Neural crest cell (in vitro differentiated cells): ENCODE results near the gene CLEC11A. TPM values are rescaled to one million over a fixed set of nuclear protein-coding genes. Genes with fewer than 3 reads are reported as not detected.

ENCODE experiments used
- DNase-seq: peaks from one replicate; pipeline ENCODE4 v3.0.0; 2021; ENCODE audit warnings: low read depth, mixed read lengths, low spot score
- H3K27ac Mint-ChIP-seq: one replicate; pipeline ENCODE4 v1.8.0; 2021; ENCODE audit warnings: mild to moderate bottlenecking, mixed read lengths; ENCODE audit not compliant: unreplicated experiment
- H3K27me3 Mint-ChIP-seq: 2 replicates; pipeline ENCODE4 v1.8.0; 2021; ENCODE audit warnings: low read depth, mild to moderate bottlenecking, mixed read lengths
- H3K36me3 Mint-ChIP-seq: 2 replicates; pipeline ENCODE4 v1.8.0; 2021; ENCODE audit warnings: low read depth, mild to moderate bottlenecking, mixed read lengths
- H3K4me1 Mint-ChIP-seq: 2 replicates; pipeline ENCODE4 v1.8.0; 2021; ENCODE audit warnings: mixed read lengths
- H3K4me3 Mint-ChIP-seq: one replicate; pipeline ENCODE4 v1.8.0; 2021; ENCODE audit warnings: mild to moderate bottlenecking, mixed read lengths
- H3K9me3 Mint-ChIP-seq: 2 replicates; pipeline ENCODE4 v1.8.0; 2021; ENCODE audit warnings: mixed read lengths
- CTCF ChIP-seq: fragments of 200-600 bp; sonication (generic); conservative IDR thresholded peaks from 2 replicates; pipeline ENCODE4 v1.5.0; 2021; ENCODE audit warnings: antibody characterized with exemption, mild to moderate bottlenecking
- total RNA-seq: library from RNA; stranded (reverse); gene quantifications from 2 replicates; pipeline ENCODE4 v1.2.1, GENCODE V29; 2021

CLEC11A gene
- total RNA-seq, 1 donor from 2014 or later, result 7.9 TPM

- Mint-ChIP-seq H3K36me3 (no peaks in the 10 kb centered on the region), H3K4me3 (peak overlapping the region; percentile 85), H3K27ac (no peak overlapping the region), H3K27me3 (peaks cover 41% of the 10 kb centered on the region), H3K9me3 (no peaks in the 10 kb centered on the region), H3K4me1 (peaks cover 28% of the 10 kb centered on the region)
- DNase-seq, result no peak
- no peak for TF ChIP-seq CTCF
Measured at GRCh38 chr19:50721441-50722137, 1.6 kb upstream of the CLEC11A start.

GRCh38 chr19:50722201-50723013 lies 757 bp upstream of the CLEC11A start:
- H3K27ac Mint-ChIP-seq, result no peak overlapping the region
- DNase-seq, result no peak
- H3K4me3 Mint-ChIP-seq, result peak overlapping the region; percentile 85
- H3K9me3 Mint-ChIP-seq, result no peaks in the 10 kb centered on the region
- peaks cover 36% of the 10 kb centered on the region for H3K27me3 Mint-ChIP-seq
- H3K4me1 Mint-ChIP-seq, result peaks cover 31% of the 10 kb centered on the region
- no peaks in the 10 kb centered on the region for H3K36me3 Mint-ChIP-seq
- TF ChIP-seq CTCF, result no peak

DNA sequence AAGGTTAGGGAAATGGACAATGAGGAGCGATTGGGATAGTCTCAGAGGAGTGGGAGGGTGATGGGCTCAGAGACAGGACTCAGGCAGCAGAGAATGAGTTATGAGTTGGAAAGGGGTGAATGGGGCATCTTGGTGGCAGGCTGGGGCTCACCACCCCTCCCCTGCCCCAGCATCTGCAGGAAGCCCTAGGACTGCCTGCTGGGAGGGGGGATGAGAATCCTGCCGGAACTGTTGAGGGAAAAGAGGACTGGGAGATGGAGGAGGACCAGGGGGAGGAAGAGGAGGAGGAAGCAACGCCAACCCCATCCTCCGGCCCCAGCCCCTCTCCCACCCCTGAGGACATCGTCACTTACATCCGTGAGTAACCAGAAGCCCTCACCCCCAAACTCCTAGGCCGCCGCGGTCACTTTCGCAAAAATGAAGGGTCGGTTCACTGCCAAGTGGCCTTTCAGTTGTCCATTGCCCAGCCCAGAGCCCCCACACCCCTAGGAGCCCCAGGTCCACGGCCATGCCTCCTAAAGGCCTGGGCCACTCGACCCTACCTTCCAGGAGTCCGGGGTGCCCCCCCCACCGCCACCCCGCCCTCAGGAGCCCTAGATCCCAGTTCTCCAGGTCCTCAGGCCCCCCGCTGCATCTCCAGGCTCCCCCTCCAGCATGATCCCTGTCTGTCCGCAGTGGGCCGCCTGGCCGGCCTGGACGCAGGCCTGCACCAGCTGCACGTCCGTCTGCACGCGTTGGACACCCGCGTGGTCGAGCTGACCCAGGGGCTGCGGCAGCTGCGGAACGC lies 764 bp downstream of the CLEC11A start:
- no peak for DNase-seq
- Mint-ChIP-seq H3K4me3 (peak overlapping the region; percentile 91), H3K36me3 (no peaks in the 10 kb centered on the region), H3K4me1 (peaks cover 44% of the 10 kb centered on the region), H3K9me3 (peaks cover 2% of the 10 kb centered on the region), H3K27ac (no peak overlapping the region), H3K27me3 (peaks cover 34% of the 10 kb centered on the region)
- TF ChIP-seq CTCF, result no peak

GRCh38 chr19:50724522-50725217 lies 1.5 kb downstream of the CLEC11A start:
- peaks cover 44% of the 10 kb centered on the region for H3K4me1 Mint-ChIP-seq
- H3K27ac Mint-ChIP-seq, result peak overlapping the region; percentile 95
- H3K27me3 Mint-ChIP-seq, result peaks cover 34% of the 10 kb centered on the region
- H3K4me3 Mint-ChIP-seq, result peak overlapping the region; percentile 91
- H3K36me3 Mint-ChIP-seq, result no peaks in the 10 kb centered on the region
- H3K9me3 Mint-ChIP-seq, result peaks cover 2% of the 10 kb centered on the region
- peak; percentile 87 for TF ChIP-seq CTCF
- peak; percentile 99 for DNase-seq
